Caki2 (cell line): ENCODE results near the gene CROCC2. TPM values are rescaled to one million over a fixed set of nuclear protein-coding genes. Genes with fewer than 3 reads are reported as not detected.

ENCODE experiments used
- DNase-seq: peaks from one replicate; pipeline ENCODE4 v3.0.0-alpha.2; 2015; ENCODE audit warnings: low read depth
- in situ Hi-C: cut with HindIII; loops from 2 replicates; pipeline ENCODE4 v1.10.0; 2016; ENCODE audit warnings: low sequenced_read_pairs, low pct_unique_long_range_greater_than_20kb, mixed read lengths
- total RNA-seq: library from RNA; depleted of rRNA; stranded (reverse); fragments of >200 nt; shearing (Covaris generic); gene quantifications from 2 replicates; pipeline ENCODE4 v1.2.3, GENCODE V29; 2014; ENCODE audit warnings: low replicate concordance

CROCC2 gene
- total RNA-seq, 1 experiment from 2014 or later = not detected

DNA sequence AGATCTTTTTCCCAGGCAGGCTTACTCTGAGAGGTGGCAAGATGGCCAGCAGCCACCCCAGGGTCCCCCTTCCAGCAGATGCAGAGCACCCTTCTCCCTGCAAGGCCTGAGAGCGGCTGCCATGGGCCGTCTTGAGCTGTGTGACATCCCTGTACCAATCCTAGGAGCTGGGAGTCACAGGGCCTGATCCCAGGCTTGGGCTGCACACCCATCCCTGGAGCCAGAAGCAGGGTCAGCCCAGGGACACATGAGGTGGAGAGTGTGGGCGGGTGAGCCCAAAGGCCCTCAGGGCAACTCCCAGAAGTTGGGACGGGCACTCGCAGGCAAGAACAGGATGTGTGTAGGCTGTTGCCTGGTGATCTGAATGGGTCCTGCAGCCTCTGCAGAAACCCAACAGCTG lies 40.5 kb downstream of the CROCC2 start:
- no peak for DNase-seq
- in situ Hi-C loops = no loop called here

DNA sequence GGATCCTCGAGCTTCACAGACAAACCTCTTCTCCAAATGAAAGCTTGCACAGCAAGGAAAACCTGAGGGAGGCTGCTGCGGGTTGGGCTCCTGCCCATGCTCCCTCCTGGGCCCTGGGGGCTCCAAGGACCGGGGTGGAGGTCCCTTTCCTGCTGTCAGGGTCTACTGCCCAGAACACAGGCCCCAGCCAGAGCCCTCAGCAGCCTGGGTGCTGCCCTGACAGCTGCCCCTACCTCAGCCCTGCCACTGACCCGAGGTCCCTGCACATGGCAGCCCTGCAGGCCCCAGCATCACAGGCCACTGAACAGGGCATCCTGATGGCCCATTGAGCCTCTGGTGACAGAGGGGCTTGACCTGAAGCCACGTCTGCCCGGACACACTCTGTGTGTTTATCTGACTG lies 41.0 kb downstream of the CROCC2 start:
- in situ Hi-C loops = no loop called here
- no peak for DNase-seq

DNA sequence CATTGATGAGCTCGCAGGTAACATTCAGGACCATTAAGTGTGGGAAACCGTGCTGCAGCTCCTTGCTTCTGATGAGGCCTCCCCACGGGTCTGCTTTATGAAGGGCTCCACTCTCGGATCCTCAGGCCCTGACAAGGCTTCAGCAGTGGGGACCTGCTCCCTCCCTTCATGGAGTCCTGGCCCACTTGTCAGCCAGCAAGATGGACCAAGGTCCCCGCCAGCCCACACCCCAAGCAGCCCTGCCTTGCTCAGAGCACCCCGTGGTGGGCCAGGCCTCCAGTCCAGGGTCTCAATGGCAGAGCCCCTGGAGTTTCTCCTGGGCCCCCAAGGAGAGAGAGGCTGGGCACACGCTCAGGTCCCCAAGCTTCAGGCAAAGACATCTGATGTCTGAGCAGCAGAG lies 41.5 kb downstream of the CROCC2 start:
- in situ Hi-C loops = no loop called here
- no peak for DNase-seq

DNA sequence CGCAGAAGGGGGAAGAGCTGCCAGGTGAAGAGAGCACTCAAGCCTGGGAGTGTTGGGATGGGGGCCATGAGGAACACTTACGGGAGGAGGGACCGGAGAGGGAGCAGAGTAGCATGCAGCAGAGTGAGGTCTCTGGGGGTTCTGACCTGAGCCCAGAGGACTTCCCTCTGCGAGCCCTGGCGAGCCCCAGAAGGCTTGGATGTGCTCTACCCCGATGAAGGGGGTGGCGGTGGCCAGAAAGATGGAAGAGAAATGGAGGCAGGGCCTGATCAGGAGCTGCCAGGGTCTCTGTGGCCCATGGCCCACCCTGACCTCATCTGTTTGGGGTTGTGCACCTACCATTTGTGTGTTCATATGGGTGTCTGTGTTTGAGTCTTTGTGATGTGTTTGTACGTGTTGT lies 42.0 kb downstream of the CROCC2 start:
- in situ Hi-C loops = no loop called here
- no peak for DNase-seq

DNA sequence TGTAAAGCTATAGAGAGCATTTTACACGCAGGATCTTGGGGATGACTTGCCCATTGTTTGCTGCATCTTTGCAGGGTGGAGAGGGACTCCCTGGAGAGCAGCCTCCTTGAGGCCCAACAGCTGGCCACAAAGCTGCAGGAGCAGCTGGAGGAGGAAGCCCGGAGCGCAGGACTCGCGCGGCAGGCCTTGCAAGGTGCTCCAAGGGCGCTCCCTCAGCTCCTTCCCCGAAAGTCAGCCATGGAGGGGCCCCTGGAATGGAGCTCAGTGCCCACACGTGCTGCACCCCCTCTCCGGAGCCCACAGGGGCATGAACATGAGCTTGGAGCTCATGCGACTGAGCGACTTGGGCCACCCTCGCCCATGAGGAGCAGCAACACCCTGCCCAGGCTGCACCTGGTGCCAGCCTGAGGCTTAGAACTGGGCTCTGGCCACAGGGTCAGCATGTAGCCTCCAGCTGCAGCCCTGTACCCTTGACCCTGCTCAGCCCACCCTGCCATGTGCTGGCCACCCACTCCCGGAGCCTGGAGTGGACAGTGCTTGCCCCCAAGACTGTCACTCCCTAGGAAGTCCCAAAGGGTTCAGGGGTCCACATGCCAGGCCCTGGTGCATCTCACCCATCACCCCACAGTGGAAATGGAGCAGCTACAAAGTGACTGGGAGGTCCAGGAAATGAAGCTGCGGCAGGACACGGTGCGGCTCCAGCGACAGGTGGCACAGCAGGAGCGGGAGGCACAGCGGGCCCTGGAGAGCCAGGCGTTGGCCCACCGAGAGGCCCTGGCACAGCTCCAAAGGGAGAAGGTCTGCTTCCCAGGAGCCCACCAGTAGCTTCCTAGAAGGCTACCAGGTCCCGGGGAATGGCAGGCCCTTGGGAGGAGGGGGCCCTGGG lies 43.0 kb downstream of the CROCC2 start:
- in situ Hi-C loops = no loop called here
- no peak for DNase-seq

DNA sequence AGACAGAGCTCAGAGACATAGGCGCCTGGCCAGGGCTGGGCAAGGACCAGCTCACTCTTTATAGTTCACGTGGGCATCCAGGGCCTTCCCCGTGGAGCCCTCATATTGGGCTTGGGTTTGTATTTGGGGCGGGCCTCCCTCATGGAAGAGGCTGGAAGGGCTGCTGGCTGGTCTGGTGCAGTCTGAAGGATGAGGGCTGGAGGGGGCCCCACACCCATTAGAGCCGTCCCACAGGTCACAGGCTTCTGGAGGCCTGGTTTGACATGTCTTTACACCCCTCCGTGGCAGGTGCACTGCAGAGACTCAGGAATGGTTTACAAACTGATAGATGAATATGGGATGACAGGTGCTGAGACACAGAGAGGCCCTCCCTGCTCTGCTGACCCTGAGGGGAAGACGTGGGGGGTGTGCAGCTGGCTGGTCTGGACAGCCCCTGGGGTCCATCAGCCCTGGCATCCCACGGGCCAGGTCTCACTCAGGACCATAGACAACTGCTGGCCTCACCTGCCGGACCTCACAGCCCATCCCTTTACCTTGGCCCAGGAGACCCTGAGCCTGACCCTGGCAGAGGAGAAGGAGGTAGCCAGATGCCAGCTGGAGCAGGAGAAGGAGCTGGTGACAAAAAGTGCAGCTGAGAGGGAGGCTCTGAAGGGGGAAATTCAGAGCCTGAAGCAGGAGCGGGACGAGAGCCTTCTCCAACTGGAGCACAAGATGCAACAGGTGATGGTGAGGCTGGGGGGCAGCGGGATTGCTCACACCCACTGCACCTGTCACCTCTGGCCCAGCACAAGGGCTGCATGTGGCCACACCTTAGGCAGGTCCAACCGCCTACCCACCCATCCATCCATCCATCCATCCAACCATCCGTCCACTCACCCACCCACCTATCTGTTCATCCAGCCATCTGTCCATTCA lies 43.9 kb downstream of the CROCC2 start:
- DNase-seq = no peak
- in situ Hi-C loops = no loop called here

DNA sequence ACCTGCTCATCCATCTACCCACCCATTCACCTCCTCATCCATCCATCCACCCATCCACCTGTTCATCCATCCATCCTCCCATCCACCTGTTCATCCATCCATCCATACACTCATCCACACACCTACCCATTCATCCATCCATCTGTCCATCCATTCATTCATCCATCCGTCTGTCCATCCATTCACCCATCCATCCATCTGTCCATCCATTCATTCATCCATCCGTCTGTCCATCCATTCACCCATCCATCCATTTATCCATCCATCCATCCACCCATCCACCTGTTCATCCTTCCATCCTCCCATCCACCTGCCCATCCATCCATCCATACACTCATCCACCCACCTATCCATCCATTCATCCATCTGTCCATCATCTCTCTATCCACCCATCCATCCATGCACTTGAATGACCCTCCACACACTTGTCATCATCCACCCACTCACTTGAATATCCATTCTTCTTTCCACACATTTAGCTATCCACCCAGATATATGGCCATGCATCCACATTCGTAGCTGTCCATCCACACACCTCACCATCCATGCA lies 45.0 kb downstream of the CROCC2 start:
- DNase-seq = no peak
- in situ Hi-C loops = no loop called here

DNA sequence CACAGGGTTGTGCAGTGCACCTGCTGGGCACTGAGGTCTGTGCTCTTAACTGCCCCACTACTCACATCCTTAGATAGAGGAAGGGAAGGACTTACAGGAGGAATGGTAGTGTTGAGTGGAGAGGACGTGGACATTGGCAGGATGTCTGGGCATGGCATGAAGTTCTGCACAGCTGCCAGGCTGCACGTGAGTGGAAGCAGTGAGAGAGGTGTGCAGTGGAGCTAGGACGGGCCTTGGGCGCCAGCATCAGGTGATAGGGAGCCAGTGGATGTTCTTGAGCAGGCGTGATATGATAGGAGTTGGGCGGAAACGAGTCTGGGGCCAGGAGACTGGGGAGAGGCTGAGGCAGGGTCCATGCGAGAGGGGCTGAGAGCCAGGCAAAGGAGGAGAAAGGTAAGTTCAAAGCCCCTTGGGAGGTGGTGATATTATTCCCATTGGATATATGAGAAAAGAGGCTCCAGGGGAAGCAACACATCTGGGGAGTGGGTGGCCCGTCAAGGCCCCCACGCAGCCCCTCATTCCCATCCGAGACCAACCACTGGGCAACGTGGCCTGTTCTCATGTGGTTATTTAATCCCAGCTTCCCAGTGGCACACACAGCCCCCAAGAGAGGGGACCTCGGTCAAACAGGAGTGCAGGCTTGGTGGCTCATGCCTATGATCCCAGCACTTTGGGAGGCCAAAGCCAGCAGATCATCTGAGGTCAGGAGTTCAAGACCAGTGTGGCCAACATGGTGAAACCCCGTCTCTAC lies 46.5 kb downstream of the CROCC2 start:
- in situ Hi-C loops = no loop called here
- DNase-seq = no peak

DNA sequence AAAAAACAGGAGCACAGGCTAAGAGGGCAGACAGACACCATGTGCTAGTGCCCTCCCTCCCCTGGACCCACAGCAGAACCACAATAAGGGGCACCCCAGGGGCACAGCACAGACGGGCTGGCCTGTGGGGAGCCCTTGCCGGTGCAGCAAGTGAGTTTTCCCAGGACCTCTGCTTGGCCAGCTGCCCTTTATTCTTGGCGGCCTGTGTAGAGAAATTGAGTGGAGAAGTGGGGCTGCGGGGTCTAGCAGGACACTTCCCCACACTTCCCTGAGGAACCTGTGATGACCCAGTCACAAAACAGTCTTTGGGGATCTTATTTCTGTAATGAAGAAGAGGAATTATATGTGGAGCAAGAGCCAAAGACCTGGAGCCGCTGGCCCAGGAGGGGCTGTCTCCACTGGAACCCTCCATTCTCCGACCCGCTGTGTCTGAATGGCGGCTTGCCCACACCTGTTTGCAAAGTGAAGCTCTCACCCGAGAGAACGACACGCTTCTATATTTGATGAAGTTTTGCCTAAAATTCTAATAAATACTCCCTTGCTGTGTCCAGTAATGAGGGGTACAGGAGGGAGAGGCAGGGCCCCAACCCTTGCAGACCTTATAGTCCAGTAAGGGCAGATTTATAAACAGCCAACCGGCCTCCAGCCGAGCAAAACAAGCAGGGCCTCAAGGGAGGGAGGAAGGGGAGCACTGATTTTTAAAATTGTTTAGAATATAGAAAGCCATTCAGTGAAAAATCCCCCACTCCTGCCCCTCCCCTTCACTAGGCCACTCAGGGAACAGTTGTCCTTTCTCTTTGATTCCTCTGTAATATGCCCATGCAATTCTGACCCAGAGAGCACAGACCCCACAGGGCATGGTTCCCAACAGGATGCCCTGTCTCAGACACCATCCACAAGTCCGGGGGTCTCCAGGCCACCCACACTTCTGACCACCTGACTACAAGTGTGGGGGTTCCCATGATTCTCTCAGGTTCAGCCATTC lies 47.6 kb downstream of the CROCC2 start:
- in situ Hi-C loops = no loop called here
- no peak for DNase-seq

DNA sequence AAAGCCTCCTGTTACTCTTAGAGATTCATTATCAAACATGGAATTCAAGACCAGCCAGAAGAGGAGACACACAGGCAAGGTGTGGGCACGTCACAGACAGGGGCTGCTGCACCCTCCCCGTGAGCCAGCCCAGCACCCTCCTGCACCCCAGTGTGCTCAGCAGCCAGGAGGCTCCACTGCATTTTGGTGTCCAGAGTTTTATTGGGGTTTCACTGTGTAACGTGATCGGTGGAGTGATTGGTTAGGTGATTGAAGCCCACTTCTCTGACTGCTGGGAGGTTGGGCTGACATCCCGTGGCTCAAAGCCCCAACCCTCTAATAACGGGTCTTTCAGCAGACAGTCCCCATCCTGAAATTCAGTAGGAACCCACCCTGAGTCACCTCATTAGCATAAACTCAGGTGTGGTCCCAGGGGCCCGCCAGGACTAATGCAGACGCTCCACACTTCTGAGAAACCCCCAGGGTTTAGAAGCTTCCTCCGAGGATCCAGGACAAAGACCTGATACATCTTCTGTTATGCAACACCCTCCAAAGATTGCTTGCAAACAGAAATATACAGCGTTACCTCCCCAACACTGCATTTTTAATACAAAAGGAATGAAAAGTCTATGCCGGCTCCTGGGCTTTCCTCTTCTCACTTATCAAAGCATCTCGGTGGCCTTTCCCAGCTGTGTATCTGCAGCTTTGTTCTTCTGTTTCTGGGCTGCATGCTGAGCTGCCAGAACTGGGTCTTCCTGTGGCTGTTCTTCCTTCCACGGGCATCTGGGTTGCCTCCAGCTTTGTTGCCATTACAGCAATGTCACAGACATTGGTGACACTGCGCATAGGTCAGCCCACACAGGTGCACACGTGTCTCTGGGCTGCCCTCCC lies 48.5 kb downstream of the CROCC2 start:
- no peak for DNase-seq
- in situ Hi-C loops = no loop called here

DNA sequence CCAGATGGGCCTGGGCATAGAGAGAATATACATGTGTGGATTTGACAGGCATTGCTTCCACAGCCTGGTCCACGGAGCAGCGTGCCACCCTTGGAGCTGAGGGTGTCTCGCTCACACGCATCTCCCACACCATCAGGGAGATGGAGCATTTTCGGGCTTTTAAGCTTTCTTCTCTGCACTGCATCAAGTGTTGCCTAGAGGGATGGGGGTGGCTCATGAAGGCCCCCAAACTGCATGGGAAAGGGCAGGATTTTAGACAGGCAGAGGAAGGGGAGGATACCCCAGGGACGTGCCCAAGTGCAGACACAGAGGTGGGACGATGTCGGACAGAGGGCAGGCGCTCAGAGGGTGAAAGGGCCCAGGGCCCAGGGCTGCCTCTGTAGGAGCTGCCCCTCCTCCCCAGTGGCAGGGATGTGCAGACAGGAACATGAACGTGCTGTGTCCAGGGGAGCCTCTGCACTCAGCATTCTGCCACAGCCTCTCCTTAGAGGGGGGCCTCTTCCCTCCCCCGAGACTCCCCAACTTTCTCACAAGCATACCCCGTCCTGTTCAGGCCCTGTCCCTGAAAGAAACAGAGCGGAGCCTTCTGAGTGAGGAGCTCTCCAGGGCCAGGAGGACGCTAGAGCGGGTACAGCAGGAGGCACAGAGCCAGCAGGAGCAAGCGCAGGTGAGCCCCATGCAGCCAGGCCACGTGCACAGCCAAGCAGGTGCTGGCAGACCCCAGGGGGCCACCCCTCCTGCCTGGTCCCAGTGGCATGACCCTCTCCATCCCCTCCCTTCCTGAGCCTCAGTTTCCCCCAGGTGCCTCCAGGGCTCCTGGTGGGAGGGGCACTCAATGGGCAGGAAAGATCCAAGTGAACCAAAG lies 49.4 kb downstream of the CROCC2 start:
- DNase-seq = no peak
- in situ Hi-C loops = no loop called here

DNA sequence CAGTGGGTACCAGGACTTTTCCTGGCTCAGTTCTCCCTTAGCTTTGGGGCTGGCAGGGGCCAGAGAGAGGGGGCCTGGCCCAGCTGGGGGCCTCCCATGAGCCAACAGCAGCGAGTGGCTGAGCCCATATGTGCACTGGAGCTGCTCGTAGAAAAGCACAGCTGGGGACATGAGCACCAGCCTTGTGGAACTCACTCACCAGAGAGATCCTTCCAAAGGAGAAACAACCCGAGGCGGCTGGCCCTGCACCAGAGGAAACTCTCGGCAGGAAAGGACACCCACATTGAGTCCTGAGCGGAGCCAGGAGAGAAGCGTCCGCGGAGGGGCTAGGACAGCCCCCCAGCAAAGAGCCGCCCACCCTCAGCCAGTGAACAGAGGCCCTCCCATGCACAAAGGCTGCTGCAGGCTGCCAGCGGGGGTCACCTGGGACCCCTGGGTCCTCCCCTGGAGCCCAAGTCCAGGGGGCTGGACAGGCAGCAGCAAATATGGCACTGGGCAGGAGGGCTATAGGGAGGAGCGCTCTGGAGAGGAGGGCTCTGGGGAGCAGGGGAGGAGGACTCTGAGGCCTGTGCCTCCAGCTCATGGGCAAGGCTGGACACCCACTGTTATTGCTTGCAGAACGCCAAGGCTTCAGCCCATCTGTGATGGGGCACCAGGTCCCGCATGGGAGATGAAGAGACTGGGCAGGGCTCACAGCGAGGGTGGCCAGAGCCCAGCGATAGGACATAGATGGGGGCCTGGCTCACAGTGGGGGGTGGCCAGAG lies 50.2 kb downstream of the CROCC2 start:
- no peak for DNase-seq
- in situ Hi-C loops = no loop called here

DNA sequence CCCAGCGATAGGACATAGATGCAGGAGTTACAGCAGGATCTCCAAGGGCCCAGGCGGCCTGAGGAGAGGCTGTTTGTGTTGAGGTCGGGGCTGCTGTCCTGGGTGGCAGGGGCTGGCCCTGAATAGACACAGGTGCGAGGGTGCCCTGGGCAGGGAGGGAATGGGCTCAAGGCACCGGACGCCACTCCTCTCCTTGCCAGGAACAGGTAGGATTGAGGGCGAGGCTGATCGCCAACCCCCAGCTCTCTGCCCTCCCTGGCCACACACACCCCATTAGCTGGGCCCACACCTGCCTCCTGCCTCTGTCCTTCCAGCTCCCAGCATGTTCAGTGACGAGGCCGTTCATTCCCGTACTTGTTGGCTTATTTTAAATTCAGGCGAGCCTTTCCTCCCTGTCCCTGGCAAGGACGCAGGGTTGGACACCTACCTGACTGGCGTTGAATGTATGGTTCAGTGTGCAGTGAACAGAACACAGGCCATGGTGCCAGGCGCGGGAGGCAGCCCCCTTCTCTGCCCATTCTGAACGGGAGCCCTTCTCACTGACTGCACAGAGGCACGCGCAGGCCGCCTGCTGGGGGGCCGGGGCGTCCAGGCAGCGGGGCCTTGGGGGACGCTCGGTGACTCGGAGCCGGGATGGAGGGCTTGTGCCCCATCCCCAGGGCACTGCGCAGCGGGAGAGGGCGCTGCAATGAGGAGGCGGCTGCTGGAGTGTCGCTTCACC lies 51.0 kb downstream of the CROCC2 start:
- in situ Hi-C loops = no loop called here

DNA sequence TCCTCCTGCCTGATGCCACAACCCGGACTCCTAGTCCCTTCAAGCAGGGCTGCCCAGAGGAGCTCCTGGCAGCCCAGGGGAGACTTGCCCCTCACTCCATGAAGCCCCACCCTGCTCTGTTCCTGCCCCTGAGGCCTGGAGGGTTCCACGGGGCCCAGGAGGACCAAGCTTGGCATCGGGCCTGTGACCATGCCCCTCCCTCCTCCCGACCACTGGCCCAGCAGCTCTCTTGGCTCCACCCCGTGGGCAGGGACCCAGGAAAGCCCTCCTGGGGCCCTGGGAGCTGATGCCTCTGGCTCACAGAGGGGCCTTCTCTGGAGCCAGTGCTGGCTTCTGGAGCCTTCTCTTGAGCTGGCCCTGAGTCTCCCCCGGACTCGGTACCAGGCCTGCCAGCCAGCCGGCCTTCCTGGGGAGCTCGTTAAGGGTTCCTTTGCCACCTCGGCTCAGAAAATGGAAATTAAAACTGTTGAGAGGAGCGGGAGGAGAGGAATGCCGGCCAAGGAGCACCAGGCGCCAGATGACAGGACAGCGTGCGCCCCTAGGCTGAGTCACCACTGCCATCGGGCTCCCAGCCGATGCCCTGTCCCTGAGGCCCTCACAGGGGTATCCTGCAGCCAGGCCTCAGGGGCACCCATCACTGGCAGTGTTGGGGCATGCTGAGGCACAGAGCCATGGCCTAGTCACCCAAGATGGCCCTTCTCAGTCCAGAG lies 51.7 kb downstream of the CROCC2 start:
- no peak for DNase-seq
- in situ Hi-C loops = no loop called here

More for the DNA sequence above, 51.0 kb downstream of the CROCC2 start:
- no peak for DNase-seq
